ENCODE results near the gene CDC42EP4.

The CDC42EP4 gene

GRCh38 chr17:73286863-73287296 lies 24.9 kb downstream of the CDC42EP4 start:
- H3K4me2 ChIP-seq (ENCODE audit: low read depth, low read length, poor library complexity, severe bottlenecking), result no peak overlapping the region
- H3K9me2 ChIP-seq (replicated peaks; ENCODE audit: low read depth, low read length), result no peaks in the 10 kb centered on the region
- no peaks in the 10 kb centered on the region for H4K20me1 ChIP-seq (ENCODE audit: insufficient read depth, low read length, poor library complexity, severe bottlenecking)
- no peak overlapping the region for H2AFZ ChIP-seq (ENCODE audit: low read length)
- H3K36me3 ChIP-seq (ENCODE audit: insufficient read depth, low read length), result no peaks in the 10 kb centered on the region
- TF ChIP-seq, protein P1, sequence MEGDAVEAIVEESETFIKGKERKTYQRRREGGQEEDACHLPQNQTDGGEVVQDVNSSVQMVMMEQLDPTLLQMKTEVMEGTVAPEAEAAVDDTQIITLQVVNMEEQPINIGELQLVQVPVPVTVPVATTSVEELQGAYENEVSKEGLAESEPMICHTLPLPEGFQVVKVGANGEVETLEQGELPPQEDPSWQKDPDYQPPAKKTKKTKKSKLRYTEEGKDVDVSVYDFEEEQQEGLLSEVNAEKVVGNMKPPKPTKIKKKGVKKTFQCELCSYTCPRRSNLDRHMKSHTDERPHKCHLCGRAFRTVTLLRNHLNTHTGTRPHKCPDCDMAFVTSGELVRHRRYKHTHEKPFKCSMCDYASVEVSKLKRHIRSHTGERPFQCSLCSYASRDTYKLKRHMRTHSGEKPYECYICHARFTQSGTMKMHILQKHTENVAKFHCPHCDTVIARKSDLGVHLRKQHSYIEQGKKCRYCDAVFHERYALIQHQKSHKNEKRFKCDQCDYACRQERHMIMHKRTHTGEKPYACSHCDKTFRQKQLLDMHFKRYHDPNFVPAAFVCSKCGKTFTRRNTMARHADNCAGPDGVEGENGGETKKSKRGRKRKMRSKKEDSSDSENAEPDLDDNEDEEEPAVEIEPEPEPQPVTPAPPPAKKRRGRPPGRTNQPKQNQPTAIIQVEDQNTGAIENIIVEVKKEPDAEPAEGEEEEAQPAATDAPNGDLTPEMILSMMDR (conservative IDR thresholded peaks at IDR 0.05; ENCODE audit: low read length), result no peak
- TF ChIP-seq EZH2phosphoT487 (IDR thresholded peaks at IDR 0.05; ENCODE audit: borderline replicate concordance), result no peak
- H3K27me3 ChIP-seq (ENCODE audit: insufficient read depth, low read length, poor library complexity, severe bottlenecking), result no peaks in the 10 kb centered on the region
- H3K9ac ChIP-seq (ENCODE audit: low read depth, low read length, poor library complexity, severe bottlenecking), result no peak overlapping the region
- H3F3A ChIP-seq (ENCODE audit: low read depth), result no peaks in the 10 kb centered on the region
- H3K79me2 ChIP-seq (ENCODE audit: insufficient read depth, low read length), result no peaks in the 10 kb centered on the region
- H3K4me1 ChIP-seq (ENCODE audit: insufficient read depth, low read length, poor library complexity, severe bottlenecking), result peaks cover 18% of the 10 kb centered on the region
- no peak overlapping the region for H3K4me3 ChIP-seq (ENCODE audit: low read length, poor library complexity, severe bottlenecking)
- no peaks in the 10 kb centered on the region for H3K9me3 ChIP-seq (ENCODE audit: insufficient read depth, low read depth, low read length)

GRCh38 chr17:73285916-73286862 lies 25.6 kb downstream of the CDC42EP4 start:
- Histone ChIP-seq H3K9me2 (replicated peaks; ENCODE audit: low read depth, low read length) (no peaks in the 10 kb centered on the region), H2AFZ (ENCODE audit: low read length) (no peak overlapping the region), H3K27me3 (ENCODE audit: insufficient read depth, low read length, poor library complexity, severe bottlenecking) (no peaks in the 10 kb centered on the region), H3K9ac (ENCODE audit: low read depth, low read length, poor library complexity, severe bottlenecking) (no peak overlapping the region), H3F3A (ENCODE audit: low read depth) (no peaks in the 10 kb centered on the region), H3K4me3 (ENCODE audit: low read length, poor library complexity, severe bottlenecking) (no peak overlapping the region), H3K4me2 (ENCODE audit: low read depth, low read length, poor library complexity, severe bottlenecking) (no peak overlapping the region), H3K9me3 (ENCODE audit: insufficient read depth, low read depth, low read length) (no peaks in the 10 kb centered on the region), H3K4me1 (ENCODE audit: insufficient read depth, low read length, poor library complexity, severe bottlenecking) (peaks cover 11% of the 10 kb centered on the region), H3K79me2 (ENCODE audit: insufficient read depth, low read length) (no peaks in the 10 kb centered on the region), H3K36me3 (ENCODE audit: insufficient read depth, low read length) (no peaks in the 10 kb centered on the region), H4K20me1 (ENCODE audit: insufficient read depth, low read length, poor library complexity, severe bottlenecking) (no peaks in the 10 kb centered on the region)
- TF ChIP-seq, protein P1 (conservative IDR thresholded peaks at IDR 0.05; ENCODE audit: low read length), result no peak
- no peak for TF ChIP-seq EZH2phosphoT487 (IDR thresholded peaks at IDR 0.05; ENCODE audit: borderline replicate concordance)

DNA sequence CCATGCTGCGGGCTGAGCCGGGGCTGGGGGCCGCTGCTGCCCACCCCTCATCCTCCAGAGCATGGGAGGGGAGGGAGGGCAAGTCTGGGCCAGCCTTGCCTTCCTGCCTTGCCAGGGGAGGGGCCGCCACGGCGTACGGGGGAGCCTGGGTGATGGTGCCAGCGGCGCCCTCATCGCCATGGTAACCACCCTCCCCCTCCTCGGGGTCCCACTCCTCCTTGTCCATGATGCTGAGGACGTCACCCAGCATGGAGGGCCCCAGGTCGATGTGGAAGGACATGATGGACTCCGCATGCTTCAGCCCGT lies 26.2 kb downstream of the CDC42EP4 start:
- no peaks in the 10 kb centered on the region for H3K79me2 ChIP-seq (ENCODE audit: insufficient read depth, low read length)
- no peaks in the 10 kb centered on the region for H3K9me2 ChIP-seq (replicated peaks; ENCODE audit: low read depth, low read length)
- no peaks in the 10 kb centered on the region for H3K27me3 ChIP-seq (ENCODE audit: insufficient read depth, low read length, poor library complexity, severe bottlenecking)
- no peak for TF ChIP-seq EZH2phosphoT487 (IDR thresholded peaks at IDR 0.05; ENCODE audit: borderline replicate concordance)
- TF ChIP-seq, protein P1 (conservative IDR thresholded peaks at IDR 0.05; ENCODE audit: low read length), result no peak
- no peak overlapping the region for H3K9ac ChIP-seq (ENCODE audit: low read depth, low read length, poor library complexity, severe bottlenecking)
- no peaks in the 10 kb centered on the region for H3F3A ChIP-seq (ENCODE audit: low read depth)
- H4K20me1 ChIP-seq (ENCODE audit: insufficient read depth, low read length, poor library complexity, severe bottlenecking), result no peaks in the 10 kb centered on the region
- no peaks in the 10 kb centered on the region for H3K9me3 ChIP-seq (ENCODE audit: insufficient read depth, low read depth, low read length)
- H3K36me3 ChIP-seq (ENCODE audit: insufficient read depth, low read length), result no peaks in the 10 kb centered on the region
- H3K4me1 ChIP-seq (ENCODE audit: insufficient read depth, low read length, poor library complexity, severe bottlenecking), result peaks cover 5% of the 10 kb centered on the region
- no peak overlapping the region for H3K4me3 ChIP-seq (ENCODE audit: low read length, poor library complexity, severe bottlenecking)
- no peak overlapping the region for H2AFZ ChIP-seq (ENCODE audit: low read length)
- H3K4me2 ChIP-seq (ENCODE audit: low read depth, low read length, poor library complexity, severe bottlenecking), result no peak overlapping the region

Measured in Loucy (cell line).